HCEC 1CT (cell line): ENCODE measurements around the gene ATP4B.

ENCODE experiments used
- DNase-seq: peaks from one replicate; pipeline ENCODE4 v3.0.0-alpha.2; 2017

Gene ATP4B

DNA sequence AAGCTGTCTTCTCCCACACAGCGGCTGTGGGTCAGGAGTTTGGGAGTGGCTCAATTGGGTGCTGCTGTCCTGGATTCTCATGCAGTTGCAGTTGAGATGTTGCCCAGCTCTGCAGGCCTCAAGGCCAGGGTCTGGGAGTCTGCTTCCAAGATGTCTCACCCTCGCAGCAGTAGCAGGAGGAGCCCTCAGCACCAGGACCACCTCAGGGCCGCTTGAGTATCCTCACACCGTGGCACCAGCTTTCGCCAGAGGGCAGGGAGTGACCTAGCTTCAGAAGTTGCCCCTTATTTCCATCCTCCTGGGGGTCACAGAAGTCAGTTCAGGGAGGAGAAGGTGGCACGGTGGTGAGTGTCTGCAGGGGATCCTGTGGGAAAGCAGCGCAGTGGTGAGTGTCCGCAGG lies 52.5 kb downstream of the ATP4B start:
- DNase-seq = no peak

DNA sequence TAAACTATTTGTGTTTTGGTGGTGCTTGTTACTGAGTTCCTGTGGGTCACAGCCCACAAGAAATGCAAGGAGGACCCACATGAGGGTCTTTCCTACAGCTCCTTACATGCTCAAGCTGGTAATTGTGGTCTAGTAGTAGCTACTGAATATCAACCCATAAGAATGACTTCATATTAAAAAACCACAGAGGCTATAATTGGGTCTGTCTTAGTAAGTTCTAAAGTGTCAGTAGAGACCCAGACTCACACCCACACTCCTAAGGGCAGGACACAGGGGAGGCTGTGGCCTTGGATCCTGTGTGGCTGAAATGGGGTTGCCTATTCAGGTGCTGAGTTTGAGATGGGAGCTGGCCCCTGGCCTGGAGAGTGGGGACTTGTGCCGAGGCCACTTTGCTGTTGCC lies 53.8 kb downstream of the ATP4B start:
- no peak for DNase-seq

DNA sequence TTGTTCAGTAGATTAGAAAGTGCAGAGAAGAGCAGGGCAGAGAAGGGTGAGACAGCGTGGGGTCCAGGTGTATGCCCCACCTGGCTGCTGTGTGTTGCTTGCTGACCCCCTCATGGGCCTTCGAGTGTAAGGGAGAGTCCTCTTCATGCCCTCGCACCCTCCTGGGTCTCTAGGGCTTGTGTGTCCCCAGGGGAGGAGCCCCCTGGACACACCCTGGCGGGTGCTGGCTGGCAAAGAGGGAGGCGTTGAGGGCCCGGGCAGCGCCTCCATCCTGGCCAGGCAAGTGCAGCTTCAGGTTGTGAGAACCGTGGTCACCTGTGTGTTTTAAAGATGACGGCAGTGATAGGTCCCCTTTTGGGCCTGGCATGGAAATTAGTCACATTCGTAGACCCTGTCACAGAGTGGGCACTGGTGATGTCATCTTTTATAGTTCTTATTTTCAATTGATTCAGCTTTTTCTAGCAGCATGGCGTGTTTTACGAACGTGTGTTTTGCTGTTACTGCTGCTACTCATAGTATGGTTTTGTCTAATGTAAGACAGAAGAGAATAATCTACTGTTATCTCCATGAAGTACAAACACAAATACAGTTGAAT lies 54.8 kb downstream of the ATP4B start:
- no peak for DNase-seq

DNA sequence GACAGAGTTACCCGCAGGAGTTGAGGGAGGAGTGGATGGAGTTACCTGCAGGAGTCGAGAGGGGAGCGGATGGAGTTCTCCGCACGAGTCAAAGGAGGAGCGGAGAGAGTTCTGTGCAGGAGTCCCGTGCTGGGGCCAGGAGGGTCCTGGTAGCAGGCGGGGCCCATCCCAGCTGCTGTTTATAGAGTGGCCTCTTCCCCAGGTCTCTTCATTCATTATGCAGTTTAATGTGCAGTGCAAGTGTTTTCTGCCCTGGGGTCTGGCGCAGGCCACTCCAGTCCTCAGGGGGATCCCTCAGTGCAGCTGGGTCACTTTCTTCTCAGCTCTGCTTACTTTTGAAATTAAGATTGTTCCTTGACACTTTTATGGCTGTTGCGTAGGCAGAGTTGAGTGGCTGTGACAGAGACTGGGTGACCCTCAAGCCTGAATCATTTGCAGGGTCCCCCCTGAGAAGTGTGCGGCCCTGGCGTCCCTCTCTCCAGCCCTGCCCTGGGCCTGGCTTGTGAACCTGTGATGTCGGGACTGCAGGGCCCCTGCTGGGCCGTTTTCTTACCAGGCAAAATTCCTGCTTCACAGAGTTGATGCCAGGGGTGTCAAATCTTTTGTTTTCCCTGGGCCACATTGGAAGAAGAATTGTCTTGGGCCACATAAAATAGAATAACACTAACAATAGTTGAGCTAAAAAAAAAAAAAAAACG lies 55.6 kb downstream of the ATP4B start:
- no peak for DNase-seq

DNA sequence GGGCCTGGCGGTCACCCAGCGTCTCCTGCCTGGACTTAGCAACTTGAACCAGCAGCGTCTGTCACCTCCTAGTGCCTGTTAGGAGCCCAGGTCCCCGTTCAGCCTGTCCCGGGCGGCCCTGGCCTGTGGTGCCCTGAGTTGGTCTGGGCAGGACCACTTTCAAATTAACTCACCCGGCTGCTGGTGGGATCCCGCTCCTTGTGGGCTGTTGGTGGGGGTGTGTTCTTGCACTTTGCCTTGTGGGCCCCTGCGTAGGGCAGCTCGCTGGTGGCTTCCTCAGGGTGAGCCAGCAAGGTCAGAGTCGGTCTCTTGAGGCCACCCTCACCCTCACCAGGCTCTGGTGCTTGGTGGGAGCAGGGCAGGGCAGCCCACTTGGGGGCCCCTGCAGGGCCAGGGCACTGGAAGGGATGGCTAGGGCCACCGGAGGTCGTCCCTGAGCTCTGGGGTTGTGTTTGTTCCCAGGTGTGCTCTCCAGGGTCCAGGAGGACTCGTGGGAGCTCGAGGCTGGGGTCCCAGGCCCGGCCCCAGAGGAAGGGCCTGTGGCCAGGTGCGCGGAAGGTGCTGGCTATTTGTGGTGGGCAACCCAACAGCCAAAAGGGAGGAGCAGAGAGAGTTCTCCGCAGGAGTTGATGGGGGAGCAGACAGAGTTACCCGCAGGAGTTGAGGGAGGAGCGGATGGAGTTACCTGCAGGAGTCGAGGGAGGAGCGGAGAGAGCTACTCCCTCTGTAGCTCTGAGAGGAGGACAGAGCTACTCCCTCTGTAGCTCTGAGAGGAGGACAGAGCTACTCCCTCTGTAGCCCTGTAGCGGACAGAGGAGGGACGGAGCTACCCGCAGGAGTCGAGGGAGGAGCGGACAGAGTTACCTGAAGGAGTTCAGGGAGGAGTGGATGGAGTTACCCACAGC lies 56.6 kb downstream of the ATP4B start:
- no peak for DNase-seq

DNA sequence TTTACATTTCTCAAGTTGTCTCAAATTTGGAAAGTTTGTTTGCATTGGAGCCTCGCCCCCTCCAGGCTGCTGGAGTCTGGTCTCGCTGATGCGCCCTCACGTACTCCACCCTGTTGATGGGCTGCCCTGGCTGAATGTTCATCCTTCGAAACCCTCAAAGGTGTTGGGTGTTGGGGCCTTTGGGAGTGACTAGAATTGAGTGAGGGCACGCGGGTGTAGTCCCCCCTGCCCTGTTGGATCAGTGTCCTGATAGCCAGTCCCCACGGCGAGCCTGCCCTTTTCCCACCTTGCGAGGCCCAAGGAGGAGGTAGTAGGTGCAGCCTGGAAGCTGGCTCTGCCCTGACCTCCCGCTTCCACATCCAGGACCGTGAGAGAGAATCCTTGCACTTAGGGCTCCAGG lies 58.6 kb downstream of the ATP4B start:
- DNase-seq = no peak
